Measurements from ENCODE around the gene NPAS3. TPM values are rescaled to one million over a fixed set of nuclear protein-coding genes. Genes with fewer than 3 reads are reported as not detected.
A peak's percentile ranks its signal among the peaks of the same experiment; 100 is the strongest.

The NPAS3 gene
- total RNA-seq, 1 experiment from 2014 or later = 15.6 TPM

DNA sequence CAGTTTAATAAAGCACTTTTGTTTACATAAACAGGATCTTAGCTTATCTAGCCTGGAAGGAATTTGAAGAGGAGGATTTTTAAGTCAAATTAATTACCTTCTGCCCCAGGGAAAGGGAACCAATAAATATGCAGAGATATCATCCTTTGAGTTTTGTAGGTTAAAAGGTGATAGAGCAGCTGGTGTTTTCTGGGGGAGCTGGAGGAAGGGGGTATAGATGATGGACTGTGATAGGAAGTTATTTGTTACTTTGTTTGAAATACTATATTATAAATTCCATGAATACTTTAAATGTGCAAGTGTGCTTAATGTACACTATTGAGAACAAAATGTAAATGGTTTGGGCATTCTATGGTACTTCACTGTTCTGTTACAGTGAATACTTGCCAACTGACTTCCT, 55.2 kb downstream of the NPAS3 start:
- POLR2A ChIA-PET (ENCODE audit: low non-redundant PET) = no interaction called here
- Histone ChIP-seq H3K4me3 (ENCODE audit: low read depth, low read length, poor library complexity, severe bottlenecking) (no peak overlapping the region), H3K36me3 (ENCODE audit: insufficient read depth, low read length, poor library complexity, severe bottlenecking) (no peaks in the 10 kb centered on the region), H3K27me3 (replicated peaks; ENCODE audit: insufficient read depth, low read depth, low read length, poor library complexity) (no peaks in the 10 kb centered on the region), H3K27ac (ENCODE audit: low read depth, low read length, poor library complexity, severe bottlenecking) (peak overlapping the region; percentile 28), H3K9me3 (ENCODE audit: low read depth, low read length, poor library complexity, severe bottlenecking) (no peaks in the 10 kb centered on the region), H3K4me1 (ENCODE audit: insufficient read depth, low read length, poor library complexity, severe bottlenecking) (peaks cover 37% of the 10 kb centered on the region)
- intact Hi-C loops (cut with micrococcal nuclease; ENCODE audit: unreplicated experiment) = loop anchor here (1.0 kb wide), 1 partner anchor 36 kb away; no protein-coding TSS in a partner anchor
- DNase-seq (ENCODE audit: low spot score) = peak; percentile 55
- no TSS peak for BruUV-seq (replicated peaks)
- TF ChIP-seq EZH2 (IDR thresholded peaks at IDR 0.05; ENCODE audit: borderline replicate concordance, low read depth, low read length, poor library complexity, severe bottlenecking) = no peak
- TF ChIP-seq, protein P1, sequence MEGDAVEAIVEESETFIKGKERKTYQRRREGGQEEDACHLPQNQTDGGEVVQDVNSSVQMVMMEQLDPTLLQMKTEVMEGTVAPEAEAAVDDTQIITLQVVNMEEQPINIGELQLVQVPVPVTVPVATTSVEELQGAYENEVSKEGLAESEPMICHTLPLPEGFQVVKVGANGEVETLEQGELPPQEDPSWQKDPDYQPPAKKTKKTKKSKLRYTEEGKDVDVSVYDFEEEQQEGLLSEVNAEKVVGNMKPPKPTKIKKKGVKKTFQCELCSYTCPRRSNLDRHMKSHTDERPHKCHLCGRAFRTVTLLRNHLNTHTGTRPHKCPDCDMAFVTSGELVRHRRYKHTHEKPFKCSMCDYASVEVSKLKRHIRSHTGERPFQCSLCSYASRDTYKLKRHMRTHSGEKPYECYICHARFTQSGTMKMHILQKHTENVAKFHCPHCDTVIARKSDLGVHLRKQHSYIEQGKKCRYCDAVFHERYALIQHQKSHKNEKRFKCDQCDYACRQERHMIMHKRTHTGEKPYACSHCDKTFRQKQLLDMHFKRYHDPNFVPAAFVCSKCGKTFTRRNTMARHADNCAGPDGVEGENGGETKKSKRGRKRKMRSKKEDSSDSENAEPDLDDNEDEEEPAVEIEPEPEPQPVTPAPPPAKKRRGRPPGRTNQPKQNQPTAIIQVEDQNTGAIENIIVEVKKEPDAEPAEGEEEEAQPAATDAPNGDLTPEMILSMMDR (conservative IDR thresholded peaks at IDR 0.05; ENCODE audit: low read depth, low read length) = no peak
- CTCF ChIA-PET = interaction anchor here (0.6 kb wide), 1 partner anchor 287 kb away, joined by 3 read pairs; no protein-coding TSS in a partner anchor

DNA sequence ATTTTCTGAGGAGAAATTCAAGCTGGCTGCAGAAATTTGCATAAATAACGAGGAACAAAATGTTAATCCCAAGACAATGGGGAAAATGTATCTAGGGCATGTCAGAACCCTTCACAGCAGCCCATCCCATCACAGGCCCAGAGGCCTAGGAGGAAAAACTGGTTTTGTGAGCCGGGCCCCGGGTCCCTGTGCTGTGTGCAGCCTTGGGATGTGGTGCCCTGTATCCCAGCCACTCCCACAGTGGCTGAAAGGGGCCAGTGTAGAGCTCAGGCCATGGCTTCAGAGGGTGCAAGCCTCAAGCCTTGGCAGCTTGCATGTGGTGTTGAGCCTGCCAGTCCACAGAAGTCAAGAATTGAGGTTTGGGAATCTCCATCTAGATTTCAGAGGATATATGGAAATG, 57.7 kb downstream of the NPAS3 start:
- Histone ChIP-seq H3K27me3 (replicated peaks; ENCODE audit: insufficient read depth, low read depth, low read length, poor library complexity) (no peaks in the 10 kb centered on the region), H3K27ac (ENCODE audit: low read depth, low read length, poor library complexity, severe bottlenecking) (no peak overlapping the region), H3K4me1 (ENCODE audit: insufficient read depth, low read length, poor library complexity, severe bottlenecking) (peaks cover 44% of the 10 kb centered on the region), H3K36me3 (ENCODE audit: insufficient read depth, low read length, poor library complexity, severe bottlenecking) (no peaks in the 10 kb centered on the region), H3K4me3 (ENCODE audit: low read depth, low read length, poor library complexity, severe bottlenecking) (no peak overlapping the region), H3K9me3 (ENCODE audit: low read depth, low read length, poor library complexity, severe bottlenecking) (no peaks in the 10 kb centered on the region)
- no TSS peak for BruUV-seq (replicated peaks)
- ChIA-PET CTCF (no interaction called here), POLR2A (ENCODE audit: low non-redundant PET) (no interaction called here)
- TF ChIP-seq EZH2 (IDR thresholded peaks at IDR 0.05; ENCODE audit: borderline replicate concordance, low read depth, low read length, poor library complexity, severe bottlenecking) = no peak
- TF ChIP-seq, protein P1 (conservative IDR thresholded peaks at IDR 0.05; ENCODE audit: low read depth, low read length) = no peak
- intact Hi-C loops (cut with micrococcal nuclease; ENCODE audit: unreplicated experiment) = no loop called here
- DNase-seq (ENCODE audit: low spot score) = no peak

DNA sequence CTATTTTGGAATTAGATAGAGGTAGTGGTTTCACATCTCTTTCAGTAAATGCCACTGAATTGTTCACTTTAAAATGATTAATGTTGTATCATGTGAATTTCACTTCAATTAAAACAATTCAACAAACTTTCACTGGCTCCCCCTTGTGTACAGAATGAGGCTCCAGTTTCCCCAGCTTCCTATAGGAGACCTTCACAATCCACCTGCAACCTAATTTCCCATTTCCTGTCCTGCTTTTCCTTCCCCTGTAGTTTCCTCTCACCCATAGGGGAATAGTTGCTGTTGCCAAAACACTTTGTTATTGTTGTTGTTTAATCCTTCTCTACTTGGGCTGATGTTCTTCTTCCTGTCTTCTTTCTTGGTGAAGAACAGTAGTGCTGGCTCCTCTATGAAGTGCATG, 59.8 kb downstream of the NPAS3 start:
- BruUV-seq (replicated peaks) = no TSS peak

More for the DNA sequence above, 59.8 kb downstream of the NPAS3 start:
- H3K27ac ChIP-seq (ENCODE audit: low read depth, low read length, poor library complexity, severe bottlenecking) = no peak overlapping the region
- ChIA-PET CTCF (no interaction called here), POLR2A (ENCODE audit: low non-redundant PET) (no interaction called here)
- H3K27me3 ChIP-seq (replicated peaks; ENCODE audit: insufficient read depth, low read depth, low read length, poor library complexity) = no peaks in the 10 kb centered on the region
- TF ChIP-seq, protein P1 (conservative IDR thresholded peaks at IDR 0.05; ENCODE audit: low read depth, low read length) = peak; percentile 58
- no peak for TF ChIP-seq EZH2 (IDR thresholded peaks at IDR 0.05; ENCODE audit: borderline replicate concordance, low read depth, low read length, poor library complexity, severe bottlenecking)
- peak; percentile 58 for DNase-seq (ENCODE audit: low spot score)
- no peak overlapping the region for H3K4me3 ChIP-seq (ENCODE audit: low read depth, low read length, poor library complexity, severe bottlenecking)
- intact Hi-C loops (cut with micrococcal nuclease; ENCODE audit: unreplicated experiment) = no loop called here
- H3K4me1 ChIP-seq (ENCODE audit: insufficient read depth, low read length, poor library complexity, severe bottlenecking) = peaks cover 31% of the 10 kb centered on the region
- no peaks in the 10 kb centered on the region for H3K36me3 ChIP-seq (ENCODE audit: insufficient read depth, low read length, poor library complexity, severe bottlenecking)
- H3K9me3 ChIP-seq (ENCODE audit: low read depth, low read length, poor library complexity, severe bottlenecking) = no peaks in the 10 kb centered on the region
